H1 (cell line): ENCODE data around the gene IRAK4. TPM values are rescaled to one million over a fixed set of nuclear protein-coding genes. Genes with fewer than 3 reads are reported as not detected.

Experiments
- BRCA1 ChIP-seq: IDR thresholded peaks from 2 replicates; pipeline ENCODE4 v1.6.1; 2012; ENCODE audit warnings: low read depth, low read length, improper control_type of control experiment
- CBX5 ChIP-seq: fragments of 300-800, 300-1000 bp; sonication (generic); IDR thresholded peaks from 2 replicates; pipeline ENCODE4 v1.7.1; 2016; ENCODE audit warnings: antibody characterized with exemption, low read length, low read depth
- CHD2 ChIP-seq: IDR thresholded peaks from 2 replicates; pipeline ENCODE4 v1.6.1; 2012; ENCODE audit warnings: low read length, improper control_type of control experiment
- JUN ChIP-seq: IDR thresholded peaks from 2 replicates; pipeline ENCODE4 v1.6.1; 2011; ENCODE audit warnings: low read depth, mild to moderate bottlenecking, improper control_type of control experiment, low read length
- PHF8 ChIP-seq: fragments of 200-600 bp; sonication (generic); conservative IDR thresholded peaks from 2 replicates; pipeline ENCODE4 v1.7.1; 2012; ENCODE audit warnings: low read depth, mild to moderate bottlenecking, inconsistent platforms, low read length, moderate library complexity
- SIRT6 ChIP-seq: IDR thresholded peaks from one replicate; pipeline ENCODE4 v1.7.1; 2012; ENCODE audit warnings: low read length, inconsistent platforms
- polyA plus RNA-seq, 7 experiments: library from polyadenylated mRNA; depleted of rRNA in 3 of 7; stranded (reverse) in 5 of 7; unstranded in 2 of 7; fragments of >200 nt in 5 of 7; fragments of 200-250 nt in 2 of 7; gene quantifications; 1 replicate in 5 of 7; 2 replicates in 1 of 7; 4 replicates in 1 of 7; pipeline versions ENCODE4 v1.2.1 to v1.2.3, GENCODE V29; 2011 to 2013; ENCODE audit warnings: missing spikeins in 2 of 7, mixed read lengths in 2 of 7
- total RNA-seq: library from RNA; stranded (reverse); fragmentation: NEBNext Ultra II Directional; extraction: Animal tissue kit (Norgen Biotek cat#: 25700); gene quantifications from 2 replicates; pipeline ENCODE4 v1.2.1, GENCODE V29; 2021
- TF ChIP-seq, protein P1 (sequence below): fragments of 300-600 bp; sonication (generic); IDR thresholded peaks from 2 replicates; pipeline ENCODE4 v1.7.1; 2012; ENCODE audit warnings: low read length, moderate library complexity, mild to moderate bottlenecking, inconsistent platforms; ENCODE audit not compliant: insufficient replicate concordance
- TF ChIP-seq, protein P2 (sequence below), 3 experiments: IDR thresholded peaks; 1 replicate in 2 of 3; 2 replicates in 1 of 3; pipeline versions ENCODE4 v1.5.1 to v1.6.1; 2011; ENCODE audit warnings: low read length in 3 of 3, mild to moderate bottlenecking in 3 of 3, inconsistent platforms in 2 of 3, low read depth in 1 of 3, moderate library complexity in 1 of 3; ENCODE audit not compliant: insufficient read depth in 1 of 3; ENCODE audit errors: control extremely low read depth in 1 of 3

IRAK4 gene
- total and polyA plus RNA-seq, 2 of the 8 experiments (the other 6 are each of a cell fraction or from before 2014, with no cell fraction given), result 2.3 to 7.7 TPM

DNA sequence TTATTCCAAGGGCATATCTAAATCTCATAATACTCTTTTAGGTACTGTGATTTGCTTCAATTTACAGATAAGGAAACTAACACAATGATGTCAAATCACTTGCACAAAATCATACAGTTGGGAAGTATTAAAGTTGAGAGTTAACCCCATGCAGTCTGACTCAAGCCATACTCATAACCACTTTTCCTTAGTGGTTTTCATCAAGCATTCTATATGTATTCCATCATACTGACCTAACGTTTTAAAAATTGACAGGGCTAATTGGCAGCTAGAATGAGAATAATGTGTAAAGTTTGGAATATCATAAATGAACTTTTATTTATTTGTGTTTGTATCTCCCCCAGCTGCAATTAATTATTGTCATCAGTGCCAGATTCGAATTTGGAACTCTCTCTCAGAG is 21.1 kb upstream of the IRAK4 start (continued):
- TF ChIP-seq, protein P1, sequence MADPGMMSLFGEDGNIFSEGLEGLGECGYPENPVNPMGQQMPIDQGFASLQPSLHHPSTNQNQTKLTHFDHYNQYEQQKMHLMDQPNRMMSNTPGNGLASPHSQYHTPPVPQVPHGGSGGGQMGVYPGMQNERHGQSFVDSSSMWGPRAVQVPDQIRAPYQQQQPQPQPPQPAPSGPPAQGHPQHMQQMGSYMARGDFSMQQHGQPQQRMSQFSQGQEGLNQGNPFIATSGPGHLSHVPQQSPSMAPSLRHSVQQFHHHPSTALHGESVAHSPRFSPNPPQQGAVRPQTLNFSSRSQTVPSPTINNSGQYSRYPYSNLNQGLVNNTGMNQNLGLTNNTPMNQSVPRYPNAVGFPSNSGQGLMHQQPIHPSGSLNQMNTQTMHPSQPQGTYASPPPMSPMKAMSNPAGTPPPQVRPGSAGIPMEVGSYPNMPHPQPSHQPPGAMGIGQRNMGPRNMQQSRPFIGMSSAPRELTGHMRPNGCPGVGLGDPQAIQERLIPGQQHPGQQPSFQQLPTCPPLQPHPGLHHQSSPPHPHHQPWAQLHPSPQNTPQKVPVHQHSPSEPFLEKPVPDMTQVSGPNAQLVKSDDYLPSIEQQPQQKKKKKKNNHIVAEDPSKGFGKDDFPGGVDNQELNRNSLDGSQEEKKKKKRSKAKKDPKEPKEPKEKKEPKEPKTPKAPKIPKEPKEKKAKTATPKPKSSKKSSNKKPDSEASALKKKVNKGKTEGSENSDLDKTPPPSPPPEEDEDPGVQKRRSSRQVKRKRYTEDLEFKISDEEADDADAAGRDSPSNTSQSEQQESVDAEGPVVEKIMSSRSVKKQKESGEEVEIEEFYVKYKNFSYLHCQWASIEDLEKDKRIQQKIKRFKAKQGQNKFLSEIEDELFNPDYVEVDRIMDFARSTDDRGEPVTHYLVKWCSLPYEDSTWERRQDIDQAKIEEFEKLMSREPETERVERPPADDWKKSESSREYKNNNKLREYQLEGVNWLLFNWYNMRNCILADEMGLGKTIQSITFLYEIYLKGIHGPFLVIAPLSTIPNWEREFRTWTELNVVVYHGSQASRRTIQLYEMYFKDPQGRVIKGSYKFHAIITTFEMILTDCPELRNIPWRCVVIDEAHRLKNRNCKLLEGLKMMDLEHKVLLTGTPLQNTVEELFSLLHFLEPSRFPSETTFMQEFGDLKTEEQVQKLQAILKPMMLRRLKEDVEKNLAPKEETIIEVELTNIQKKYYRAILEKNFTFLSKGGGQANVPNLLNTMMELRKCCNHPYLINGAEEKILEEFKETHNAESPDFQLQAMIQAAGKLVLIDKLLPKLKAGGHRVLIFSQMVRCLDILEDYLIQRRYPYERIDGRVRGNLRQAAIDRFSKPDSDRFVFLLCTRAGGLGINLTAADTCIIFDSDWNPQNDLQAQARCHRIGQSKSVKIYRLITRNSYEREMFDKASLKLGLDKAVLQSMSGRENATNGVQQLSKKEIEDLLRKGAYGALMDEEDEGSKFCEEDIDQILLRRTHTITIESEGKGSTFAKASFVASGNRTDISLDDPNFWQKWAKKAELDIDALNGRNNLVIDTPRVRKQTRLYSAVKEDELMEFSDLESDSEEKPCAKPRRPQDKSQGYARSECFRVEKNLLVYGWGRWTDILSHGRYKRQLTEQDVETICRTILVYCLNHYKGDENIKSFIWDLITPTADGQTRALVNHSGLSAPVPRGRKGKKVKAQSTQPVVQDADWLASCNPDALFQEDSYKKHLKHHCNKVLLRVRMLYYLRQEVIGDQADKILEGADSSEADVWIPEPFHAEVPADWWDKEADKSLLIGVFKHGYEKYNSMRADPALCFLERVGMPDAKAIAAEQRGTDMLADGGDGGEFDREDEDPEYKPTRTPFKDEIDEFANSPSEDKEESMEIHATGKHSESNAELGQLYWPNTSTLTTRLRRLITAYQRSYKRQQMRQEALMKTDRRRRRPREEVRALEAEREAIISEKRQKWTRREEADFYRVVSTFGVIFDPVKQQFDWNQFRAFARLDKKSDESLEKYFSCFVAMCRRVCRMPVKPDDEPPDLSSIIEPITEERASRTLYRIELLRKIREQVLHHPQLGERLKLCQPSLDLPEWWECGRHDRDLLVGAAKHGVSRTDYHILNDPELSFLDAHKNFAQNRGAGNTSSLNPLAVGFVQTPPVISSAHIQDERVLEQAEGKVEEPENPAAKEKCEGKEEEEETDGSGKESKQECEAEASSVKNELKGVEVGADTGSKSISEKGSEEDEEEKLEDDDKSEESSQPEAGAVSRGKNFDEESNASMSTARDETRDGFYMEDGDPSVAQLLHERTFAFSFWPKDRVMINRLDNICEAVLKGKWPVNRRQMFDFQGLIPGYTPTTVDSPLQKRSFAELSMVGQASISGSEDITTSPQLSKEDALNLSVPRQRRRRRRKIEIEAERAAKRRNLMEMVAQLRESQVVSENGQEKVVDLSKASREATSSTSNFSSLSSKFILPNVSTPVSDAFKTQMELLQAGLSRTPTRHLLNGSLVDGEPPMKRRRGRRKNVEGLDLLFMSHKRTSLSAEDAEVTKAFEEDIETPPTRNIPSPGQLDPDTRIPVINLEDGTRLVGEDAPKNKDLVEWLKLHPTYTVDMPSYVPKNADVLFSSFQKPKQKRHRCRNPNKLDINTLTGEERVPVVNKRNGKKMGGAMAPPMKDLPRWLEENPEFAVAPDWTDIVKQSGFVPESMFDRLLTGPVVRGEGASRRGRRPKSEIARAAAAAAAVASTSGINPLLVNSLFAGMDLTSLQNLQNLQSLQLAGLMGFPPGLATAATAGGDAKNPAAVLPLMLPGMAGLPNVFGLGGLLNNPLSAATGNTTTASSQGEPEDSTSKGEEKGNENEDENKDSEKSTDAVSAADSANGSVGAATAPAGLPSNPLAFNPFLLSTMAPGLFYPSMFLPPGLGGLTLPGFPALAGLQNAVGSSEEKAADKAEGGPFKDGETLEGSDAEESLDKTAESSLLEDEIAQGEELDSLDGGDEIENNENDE, result no peak
- TF ChIP-seq BRCA1 (no peak), CHD2 (no peak), SIRT6 (no peak), PHF8 (no peak), CBX5 (no peak), JUN (no peak)
- TF ChIP-seq, protein P2, sequence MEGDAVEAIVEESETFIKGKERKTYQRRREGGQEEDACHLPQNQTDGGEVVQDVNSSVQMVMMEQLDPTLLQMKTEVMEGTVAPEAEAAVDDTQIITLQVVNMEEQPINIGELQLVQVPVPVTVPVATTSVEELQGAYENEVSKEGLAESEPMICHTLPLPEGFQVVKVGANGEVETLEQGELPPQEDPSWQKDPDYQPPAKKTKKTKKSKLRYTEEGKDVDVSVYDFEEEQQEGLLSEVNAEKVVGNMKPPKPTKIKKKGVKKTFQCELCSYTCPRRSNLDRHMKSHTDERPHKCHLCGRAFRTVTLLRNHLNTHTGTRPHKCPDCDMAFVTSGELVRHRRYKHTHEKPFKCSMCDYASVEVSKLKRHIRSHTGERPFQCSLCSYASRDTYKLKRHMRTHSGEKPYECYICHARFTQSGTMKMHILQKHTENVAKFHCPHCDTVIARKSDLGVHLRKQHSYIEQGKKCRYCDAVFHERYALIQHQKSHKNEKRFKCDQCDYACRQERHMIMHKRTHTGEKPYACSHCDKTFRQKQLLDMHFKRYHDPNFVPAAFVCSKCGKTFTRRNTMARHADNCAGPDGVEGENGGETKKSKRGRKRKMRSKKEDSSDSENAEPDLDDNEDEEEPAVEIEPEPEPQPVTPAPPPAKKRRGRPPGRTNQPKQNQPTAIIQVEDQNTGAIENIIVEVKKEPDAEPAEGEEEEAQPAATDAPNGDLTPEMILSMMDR (IDR thresholded peaks at IDR 0.05; ENCODE audit: control extremely low read depth in 1 of 3, insufficient read depth in 1 of 3, low read depth in 1 of 3, low read length in 3 of 3), result no peak
